Esophagus muscularis mucosa (tissue), 4 donors: ENCODE data around the gene ACTR6.

ENCODE experiments used
- EP300 ChIP-seq: sonication (generic); formaldehyde crosslinking; IDR thresholded peaks from one replicate; pipeline ENCODE4 v1.6.1; 2017; ENCODE audit warnings: antibody characterized with exemption
- POLR2A ChIP-seq: fragments of 450-650 bp; IDR thresholded peaks from one replicate; pipeline ENCODE4 v1.6.1; 2017; ENCODE audit warnings: antibody characterized with exemption, moderate library complexity, mild to moderate bottlenecking, low read depth
- POLR2AphosphoS5 ChIP-seq, 2 donors: sonication (generic); formaldehyde crosslinking; IDR thresholded peaks; one replicate each; pipeline ENCODE4 v1.6.1; 2017; ENCODE audit warnings: antibody characterized with exemption in 2 of 2
- TF ChIP-seq, protein P1 (sequence below), 3 experiments: fragments of 200-600 bp in 2 of 3; fragments of 450-650 bp in 1 of 3; sonication (generic) in 2 of 3; IDR thresholded peaks; one replicate each; pipeline ENCODE4 v1.5.1; 2017 to 2019; ENCODE audit warnings: antibody characterized with exemption in 3 of 3, mild to moderate bottlenecking in 2 of 3, moderate library complexity in 1 of 3

DNA sequence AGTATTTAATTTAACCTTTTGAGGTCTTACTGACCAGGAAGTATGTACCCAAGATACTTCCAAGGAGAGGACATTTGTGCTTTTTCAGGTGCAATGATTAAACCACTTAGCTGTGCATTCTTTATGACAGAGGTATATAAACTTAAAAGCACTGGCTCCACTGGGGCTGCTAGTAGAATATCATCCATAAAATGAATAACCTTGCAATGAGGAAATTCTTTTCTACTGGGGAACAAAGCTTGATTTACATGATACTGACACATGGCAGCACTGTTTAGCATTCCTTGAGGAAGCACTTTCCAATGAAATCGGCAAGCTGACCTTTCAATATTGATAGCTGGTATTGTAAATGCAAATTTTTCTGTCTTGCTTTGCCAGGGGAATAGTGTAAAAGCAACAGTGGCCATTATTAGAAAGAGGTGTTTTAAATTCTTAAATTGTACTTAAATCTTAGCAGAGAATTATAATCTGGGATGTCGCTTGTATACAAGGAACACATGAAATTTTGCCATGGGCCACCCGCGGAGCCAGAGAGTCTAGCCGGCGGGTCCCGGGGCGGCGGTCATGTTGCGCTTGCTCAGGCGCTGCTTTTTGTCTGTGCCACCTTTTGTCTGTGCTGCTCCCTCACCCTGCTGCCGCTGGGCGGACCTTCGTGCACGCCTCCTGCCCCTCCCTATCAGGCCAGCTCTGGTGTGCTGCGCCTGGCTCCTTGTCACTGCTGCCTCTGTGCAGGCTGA lies 37.0 kb upstream of the ACTR6 start:
- TF ChIP-seq EP300 (no peak), POLR2A (no peak), POLR2AphosphoS5 (IDR thresholded peaks at IDR 0.05) (peak; percentile 48 to 71)
- TF ChIP-seq, protein P1, sequence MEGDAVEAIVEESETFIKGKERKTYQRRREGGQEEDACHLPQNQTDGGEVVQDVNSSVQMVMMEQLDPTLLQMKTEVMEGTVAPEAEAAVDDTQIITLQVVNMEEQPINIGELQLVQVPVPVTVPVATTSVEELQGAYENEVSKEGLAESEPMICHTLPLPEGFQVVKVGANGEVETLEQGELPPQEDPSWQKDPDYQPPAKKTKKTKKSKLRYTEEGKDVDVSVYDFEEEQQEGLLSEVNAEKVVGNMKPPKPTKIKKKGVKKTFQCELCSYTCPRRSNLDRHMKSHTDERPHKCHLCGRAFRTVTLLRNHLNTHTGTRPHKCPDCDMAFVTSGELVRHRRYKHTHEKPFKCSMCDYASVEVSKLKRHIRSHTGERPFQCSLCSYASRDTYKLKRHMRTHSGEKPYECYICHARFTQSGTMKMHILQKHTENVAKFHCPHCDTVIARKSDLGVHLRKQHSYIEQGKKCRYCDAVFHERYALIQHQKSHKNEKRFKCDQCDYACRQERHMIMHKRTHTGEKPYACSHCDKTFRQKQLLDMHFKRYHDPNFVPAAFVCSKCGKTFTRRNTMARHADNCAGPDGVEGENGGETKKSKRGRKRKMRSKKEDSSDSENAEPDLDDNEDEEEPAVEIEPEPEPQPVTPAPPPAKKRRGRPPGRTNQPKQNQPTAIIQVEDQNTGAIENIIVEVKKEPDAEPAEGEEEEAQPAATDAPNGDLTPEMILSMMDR (IDR thresholded peaks at IDR 0.05), result peak in 2 of 3 experiments; percentile 12 to 40
